ENCODE data around the gene CHCHD1. TPM values are rescaled to one million over a fixed set of nuclear protein-coding genes. Genes with fewer than 3 reads are reported as not detected.

CHCHD1 gene
- total RNA-seq, 4 donors from 2014 or later: 20.5 to 29.1 (median 25.0) TPM

- TF ChIP-seq CTCF (IDR thresholded peaks at IDR 0.05): no peak
- DNase-seq (ENCODE audit: low spot score) (no peak), ATAC-seq (ENCODE audit: low FRiP score) (no peak)
Observed at GRCh38 chr10:73807471-73807870, 25.6 kb downstream of the CHCHD1 start.

- no peak for TF ChIP-seq CTCF (IDR thresholded peaks at IDR 0.05)
- DNase-seq (ENCODE audit: low spot score) (no peak), ATAC-seq (ENCODE audit: low FRiP score) (no peak)
Observed at GRCh38 chr10:73808021-73808815, 26.4 kb downstream of the CHCHD1 start.

- no peak for ATAC-seq (ENCODE audit: low FRiP score)
- DNase-seq (ENCODE audit: low spot score): no peak
- no peak for TF ChIP-seq CTCF (IDR thresholded peaks at IDR 0.05)
Observed at GRCh38 chr10:73809061-73809818, 27.4 kb downstream of the CHCHD1 start.

- DNase-seq (ENCODE audit: low spot score) (no peak), ATAC-seq (ENCODE audit: low FRiP score) (no peak)
- no peak for TF ChIP-seq CTCF (IDR thresholded peaks at IDR 0.05)
Observed at GRCh38 chr10:73810358-73810734, 28.5 kb downstream of the CHCHD1 start.

- no peak for TF ChIP-seq CTCF (IDR thresholded peaks at IDR 0.05)
- DNase-seq (ENCODE audit: low spot score): no peak
- ATAC-seq (ENCODE audit: low FRiP score): peak; percentile 16
Observed at GRCh38 chr10:73810735-73811465, 29.1 kb downstream of the CHCHD1 start.

GRCh38 chr10:73812657-73813056 is 30.8 kb downstream of the CHCHD1 start:
- no peak for ATAC-seq (ENCODE audit: low FRiP score)
- no peak for TF ChIP-seq CTCF (IDR thresholded peaks at IDR 0.05)
- no peak for DNase-seq (ENCODE audit: low spot score)
